GM19099 (cell line): ENCODE data around the gene GCN1.

ENCODE experiments used
- POLR2A ChIP-seq: IDR thresholded peaks from 3 replicates; pipeline ENCODE4 v1.6.1; 2011; ENCODE audit warnings: low read depth; ENCODE audit not compliant: insufficient read length; ENCODE audit errors: extremely low read depth

The GCN1 gene

GRCh38 chr12:120090206-120090605, 104.3 kb downstream of the GCN1 start:
- no peak for TF ChIP-seq POLR2A

GRCh38 chr12:120089796-120090195, 104.7 kb downstream of the GCN1 start:
- TF ChIP-seq POLR2A: no peak

GRCh38 chr12:120089105-120089504, 105.4 kb downstream of the GCN1 start:
- no peak for TF ChIP-seq POLR2A

- peak; percentile 52 for TF ChIP-seq POLR2A
These were observed 107.5 kb downstream of the GCN1 start for GRCh38 chr12:120086801-120087621.

GRCh38 chr12:120085920-120086645, 108.4 kb downstream of the GCN1 start:
- no peak for TF ChIP-seq POLR2A

- no peak for TF ChIP-seq POLR2A
These were observed 112.9 kb downstream of the GCN1 start for GRCh38 chr12:120081641-120082040.

GRCh38 chr12:120079411-120080400, 114.8 kb downstream of the GCN1 start:
- TF ChIP-seq POLR2A: no peak

GRCh38 chr12:120078868-120079267, 115.6 kb downstream of the GCN1 start:
- no peak for TF ChIP-seq POLR2A

GRCh38 chr12:120077260-120077659, 117.3 kb downstream of the GCN1 start:
- no peak for TF ChIP-seq POLR2A
